CD4-positive, alpha-beta T cell treated with Interferon gamma for 1 hour (primary cell): ENCODE results near the gene NKAIN2.
"Not testable (repeated sequence)": the region's sequence is repeated elsewhere in the genome, so short reads cannot be mapped to it uniquely, and the experiment has no call there.

Source experiments
- DNase-seq: peaks from one replicate; pipeline ENCODE4 v3.0.0-alpha.2; 2020

The NKAIN2 gene

DNA sequence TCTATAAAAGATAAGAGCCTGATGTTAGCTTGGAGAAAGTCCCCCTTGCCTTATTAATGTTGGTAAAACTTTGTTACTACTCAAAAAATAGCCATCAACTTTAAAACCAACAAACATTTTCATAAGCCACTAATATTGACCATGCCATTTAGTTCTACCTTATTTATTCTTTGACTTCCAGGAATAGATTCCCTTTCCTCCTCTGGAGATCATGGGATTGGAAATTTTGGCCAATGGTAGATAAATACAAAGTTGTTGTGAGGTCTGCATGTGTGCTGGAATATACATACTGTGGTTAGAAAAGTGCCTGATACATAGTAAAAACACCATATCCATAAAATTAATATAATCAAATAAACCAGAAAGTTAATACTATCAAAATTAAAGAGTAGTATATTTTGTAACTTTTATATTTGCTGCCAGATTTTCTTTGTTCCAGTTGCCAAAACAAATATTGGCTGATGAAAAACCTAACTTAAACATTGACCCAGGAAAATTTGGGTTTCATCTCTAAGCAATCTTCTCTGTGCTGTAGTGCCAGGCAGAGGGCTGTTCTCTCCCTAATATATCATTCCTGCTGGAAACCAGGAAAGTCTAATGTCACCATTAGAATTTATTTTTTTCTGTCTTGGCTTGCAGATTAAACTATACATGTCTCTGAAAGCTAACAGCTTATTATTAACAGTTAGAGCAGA is 169.1 kb downstream of the NKAIN2 start:
- DNase-seq: no peak

GRCh38 chr6:123980311-123980710 is 176.6 kb downstream of the NKAIN2 start:
- no peak for DNase-seq

- no peak for DNase-seq
Measured at GRCh38 chr6:123986938-123987337, 183.3 kb downstream of the NKAIN2 start.

- DNase-seq: not testable (repeated sequence)
Measured at GRCh38 chr6:123989918-123990317, 186.3 kb downstream of the NKAIN2 start.

DNA sequence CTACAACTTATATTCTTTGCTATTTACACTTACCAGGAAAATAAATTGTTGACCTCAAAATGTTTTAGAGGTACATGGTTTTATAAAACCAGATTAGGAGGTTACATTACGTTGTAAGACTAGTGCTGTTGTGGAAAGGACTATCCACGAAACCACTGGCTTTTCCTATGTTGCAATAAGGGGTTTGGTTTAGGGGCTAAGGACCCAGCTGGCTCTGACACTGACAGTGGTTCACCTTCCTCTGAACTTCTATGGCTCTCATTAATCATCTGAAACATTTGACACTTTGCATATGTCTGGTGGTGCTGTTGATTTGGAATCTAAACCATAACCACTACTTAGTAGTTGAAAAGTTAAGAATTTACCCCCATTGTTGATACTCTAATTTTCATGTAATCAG is 186.7 kb downstream of the NKAIN2 start:
- no peak for DNase-seq

- DNase-seq: no peak
Measured at GRCh38 chr6:123994168-123994567, 190.5 kb downstream of the NKAIN2 start.

DNA sequence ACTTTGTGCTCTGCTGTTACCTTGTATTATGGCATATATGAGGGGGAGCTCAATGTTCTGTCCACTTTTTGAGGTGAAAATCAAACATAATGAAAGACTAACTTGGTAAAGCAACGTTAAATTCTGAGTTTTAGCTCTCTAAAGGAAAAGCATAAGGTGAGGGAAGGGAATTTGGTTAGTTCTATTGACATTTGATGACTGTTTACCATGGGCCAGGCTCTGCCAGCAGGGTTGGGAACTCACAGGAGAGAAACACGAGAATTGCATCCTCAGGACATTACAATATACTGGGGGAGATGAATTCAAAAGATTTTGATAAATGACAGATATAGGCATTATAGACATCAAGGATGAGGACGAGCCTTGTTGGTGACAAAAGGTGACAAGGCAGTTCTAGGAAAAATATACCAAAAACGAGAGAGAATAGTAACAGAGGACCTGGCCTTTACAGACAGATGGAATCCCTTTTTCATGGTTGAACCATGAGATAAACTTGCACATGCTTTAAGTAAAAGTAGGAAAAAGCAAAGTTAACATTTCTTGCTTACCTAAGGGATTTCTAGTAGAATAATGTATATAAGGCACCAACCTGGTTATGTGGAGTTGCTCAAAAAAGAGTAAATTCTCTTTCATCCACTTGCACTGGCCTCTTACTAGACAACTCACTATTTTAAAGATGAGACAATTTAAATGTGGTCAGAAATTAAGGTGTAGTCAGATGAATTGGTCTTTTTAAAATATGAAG is 191.4 kb downstream of the NKAIN2 start:
- no peak for DNase-seq

GRCh38 chr6:123997223-123997622 is 193.6 kb downstream of the NKAIN2 start:
- no peak for DNase-seq

GRCh38 chr6:124002377-124003081 is 198.9 kb downstream of the NKAIN2 start:
- no peak for DNase-seq

DNA sequence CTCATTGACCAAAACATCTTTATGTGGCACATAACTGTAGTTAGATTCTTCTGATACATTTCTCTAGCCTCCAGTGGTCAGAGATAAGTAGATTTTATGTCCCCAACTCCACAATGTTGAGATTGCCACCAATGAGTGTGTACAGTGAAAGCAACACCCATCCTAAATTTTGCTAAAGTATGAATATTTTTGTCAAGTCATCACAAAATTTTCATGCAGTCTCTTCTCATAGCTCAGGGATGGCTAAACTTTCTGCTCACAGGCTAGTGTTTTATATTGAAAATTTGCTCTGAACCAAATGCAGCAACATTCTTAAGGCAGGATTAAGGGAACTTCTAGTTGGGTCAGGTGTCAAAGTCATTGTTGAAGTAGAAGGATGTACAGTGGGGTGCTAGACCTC is 203.6 kb downstream of the NKAIN2 start:
- DNase-seq: no peak

GRCh38 chr6:124008000-124008987 is 204.6 kb downstream of the NKAIN2 start:
- DNase-seq: no peak

DNA sequence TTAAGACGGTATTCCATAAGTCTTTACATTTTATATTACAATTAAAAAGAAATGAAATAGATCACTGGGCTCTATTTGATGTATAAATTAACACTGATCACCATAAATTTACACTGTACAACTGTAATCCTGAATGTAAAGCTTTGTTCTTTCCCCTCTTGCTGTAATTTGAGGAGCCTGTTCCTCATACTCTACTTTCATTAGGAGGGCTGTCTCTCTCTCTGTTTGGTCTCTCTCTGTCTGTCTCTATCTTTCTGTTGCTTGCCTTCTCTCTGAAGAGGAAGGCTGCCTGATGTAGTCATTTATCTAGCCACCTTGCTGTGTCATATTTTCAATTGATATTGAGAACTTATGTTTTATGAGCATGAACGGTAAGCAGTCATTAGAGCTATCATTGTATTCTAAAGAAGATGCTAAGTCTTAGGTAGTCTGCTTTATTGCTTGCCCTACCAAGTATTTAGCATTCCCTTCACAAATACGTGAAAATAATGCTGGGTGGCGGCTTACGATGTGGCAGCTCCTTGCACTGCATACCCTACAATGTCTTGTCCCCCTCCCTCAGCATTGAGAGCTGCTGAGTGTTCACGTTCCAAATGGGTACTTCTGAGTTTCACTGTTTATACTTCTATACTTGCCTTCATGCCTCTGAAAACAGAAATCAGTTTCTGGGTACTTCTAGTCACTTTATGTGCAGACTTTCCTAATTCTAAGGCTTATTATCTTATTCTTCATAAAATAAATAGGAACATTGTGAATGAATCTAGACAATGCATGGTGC is 205.5 kb downstream of the NKAIN2 start:
- DNase-seq: no peak

- no peak for DNase-seq
Measured at GRCh38 chr6:124010574-124010973, 206.9 kb downstream of the NKAIN2 start.

DNA sequence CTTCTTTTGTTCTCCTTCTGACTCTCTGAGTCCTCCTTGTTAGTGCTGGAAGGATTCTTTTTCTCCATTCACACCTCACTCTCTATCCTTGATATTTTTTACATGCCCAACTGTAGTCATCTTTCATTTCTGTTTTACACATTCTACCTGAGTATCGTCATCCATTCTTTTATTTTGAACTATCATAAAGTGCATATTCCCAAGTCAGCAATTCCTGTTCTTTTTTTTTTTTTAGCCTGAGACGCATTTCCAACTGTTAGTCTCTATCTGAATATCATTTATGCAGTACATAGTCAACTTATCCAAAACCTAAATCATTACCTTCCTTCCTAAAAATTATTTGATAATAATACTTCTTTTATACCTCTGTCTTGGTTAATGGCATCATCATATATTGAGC is 207.5 kb downstream of the NKAIN2 start:
- no peak for DNase-seq

DNA sequence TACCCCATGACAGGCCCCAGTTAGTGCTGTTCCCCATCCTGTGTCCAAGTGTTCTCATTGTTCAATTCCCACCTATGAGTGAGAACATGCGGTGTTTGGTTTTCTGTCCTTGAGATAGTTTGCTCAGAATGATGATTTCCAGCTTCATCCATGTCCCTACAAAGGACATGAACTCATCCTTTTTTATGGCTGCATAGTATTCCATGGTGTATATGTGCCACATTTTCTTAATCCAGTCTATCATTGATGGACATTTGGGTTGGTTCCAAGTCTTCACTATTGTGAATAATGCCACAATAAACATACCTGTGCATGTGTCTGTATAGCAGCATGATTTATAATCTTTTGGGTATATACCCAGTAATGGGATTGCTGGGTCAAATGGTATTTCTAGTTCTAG is 218.4 kb downstream of the NKAIN2 start:
- not testable (repeated sequence) for DNase-seq

DNA sequence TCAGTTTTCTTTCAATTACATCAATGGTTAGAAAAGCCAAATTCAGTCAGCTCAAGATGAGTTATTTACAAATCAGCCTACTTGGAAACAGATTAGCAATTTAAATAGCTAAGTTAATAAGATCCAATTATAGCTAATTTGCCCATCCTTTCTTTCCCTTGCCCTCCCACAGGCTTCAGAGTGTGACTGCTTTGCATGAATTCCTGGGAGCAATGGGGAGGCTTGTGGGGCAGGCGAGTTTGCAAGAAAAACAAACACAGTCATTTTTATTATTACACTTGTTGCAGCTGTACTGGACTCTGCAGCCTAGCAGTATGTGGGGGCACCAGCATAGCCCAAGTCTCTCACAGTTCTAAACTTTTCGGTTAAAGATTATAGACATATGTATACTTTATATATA is 219.0 kb downstream of the NKAIN2 start:
- no peak for DNase-seq

DNA sequence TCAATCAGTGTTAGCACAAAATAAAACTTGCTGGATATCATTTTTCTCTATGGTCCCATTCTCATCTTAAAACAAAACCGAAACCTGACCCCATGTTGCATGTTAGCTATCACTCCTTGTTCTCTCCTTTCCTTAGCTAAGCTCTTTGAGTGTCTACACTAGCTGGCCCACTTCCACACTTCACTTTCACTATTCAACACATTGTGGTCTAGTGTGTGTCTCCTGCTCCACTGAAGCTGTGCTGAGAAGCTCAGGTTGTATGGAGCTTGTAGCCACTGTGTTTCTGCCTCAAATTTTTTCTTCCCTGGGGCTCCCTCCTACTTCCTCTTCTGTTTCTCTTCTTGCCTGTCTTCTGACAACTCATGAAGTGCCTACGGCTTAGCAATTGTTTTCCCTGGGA is 223.0 kb downstream of the NKAIN2 start:
- no peak for DNase-seq

DNA sequence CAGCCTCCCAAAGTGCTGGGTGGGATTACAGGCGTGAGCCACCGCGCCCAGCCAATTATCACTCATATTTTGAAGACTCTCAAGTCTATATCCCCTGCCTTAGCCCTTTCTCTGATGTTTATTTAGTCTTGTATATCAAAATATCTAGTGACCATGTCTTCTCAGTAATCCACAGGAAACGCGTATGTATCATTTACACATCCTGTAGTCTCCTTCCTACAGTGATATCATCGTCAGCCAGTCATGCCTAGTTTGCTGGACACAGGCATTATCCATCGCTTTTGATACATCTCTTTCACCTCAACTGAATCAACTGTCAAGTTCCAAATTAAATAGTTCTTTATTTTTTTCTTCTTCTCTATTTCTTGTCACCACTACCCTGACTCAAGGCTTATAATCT is 223.7 kb downstream of the NKAIN2 start:
- DNase-seq: no peak

GRCh38 chr6:124028117-124028516 is 224.5 kb downstream of the NKAIN2 start:
- DNase-seq: no peak

- DNase-seq: no peak
Measured at GRCh38 chr6:124029567-124029966, 225.9 kb downstream of the NKAIN2 start.

- no peak for DNase-seq
Measured at GRCh38 chr6:124033501-124033900, 229.8 kb downstream of the NKAIN2 start.

GRCh38 chr6:124036384-124036783 is 232.7 kb downstream of the NKAIN2 start:
- no peak for DNase-seq
